ENCODE results near the gene FCN2.
A peak's percentile ranks its signal among the peaks of the same experiment; 100 is the strongest.
"Not testable (repeated sequence)": the region's sequence is repeated elsewhere in the genome, so short reads cannot be mapped to it uniquely, and the experiment has no call there.

FCN2 gene

DNA sequence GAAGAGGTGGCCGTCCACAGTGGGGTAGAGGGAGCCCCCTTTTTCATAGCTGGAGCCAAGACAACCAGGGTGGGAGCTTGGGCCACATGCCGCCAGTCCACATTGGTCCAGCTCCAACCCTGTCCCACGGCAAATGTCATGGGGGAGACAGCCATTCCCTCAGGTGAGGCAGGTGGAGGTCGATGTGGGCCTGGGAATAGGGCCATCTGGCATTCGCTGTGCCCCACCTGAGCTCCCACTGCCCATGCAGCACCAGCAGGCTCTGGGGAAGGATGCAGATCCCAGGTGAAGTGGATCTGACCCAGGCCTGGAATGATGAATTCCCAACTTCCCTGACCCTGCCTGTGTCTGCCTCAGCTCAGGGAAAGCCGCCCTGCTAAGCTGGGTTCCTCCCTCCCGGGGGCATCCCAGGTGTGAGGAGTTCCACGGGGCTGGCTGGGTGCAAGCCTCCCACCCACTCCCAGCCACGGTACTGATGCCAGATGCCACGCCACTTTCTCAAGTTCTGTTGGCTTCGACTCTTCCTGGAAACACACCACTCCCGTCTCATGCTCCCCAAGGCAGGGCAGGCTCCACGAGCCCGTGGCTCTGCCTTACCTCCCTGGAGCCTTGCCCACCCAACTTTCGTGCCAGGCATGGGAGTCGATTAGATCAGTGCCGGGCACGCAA, 25.2 kb upstream of the FCN2 start:
- DNase-seq (ENCODE audit: extremely low read depth, low read depth) = no peak
- TF ChIP-seq, protein P1, sequence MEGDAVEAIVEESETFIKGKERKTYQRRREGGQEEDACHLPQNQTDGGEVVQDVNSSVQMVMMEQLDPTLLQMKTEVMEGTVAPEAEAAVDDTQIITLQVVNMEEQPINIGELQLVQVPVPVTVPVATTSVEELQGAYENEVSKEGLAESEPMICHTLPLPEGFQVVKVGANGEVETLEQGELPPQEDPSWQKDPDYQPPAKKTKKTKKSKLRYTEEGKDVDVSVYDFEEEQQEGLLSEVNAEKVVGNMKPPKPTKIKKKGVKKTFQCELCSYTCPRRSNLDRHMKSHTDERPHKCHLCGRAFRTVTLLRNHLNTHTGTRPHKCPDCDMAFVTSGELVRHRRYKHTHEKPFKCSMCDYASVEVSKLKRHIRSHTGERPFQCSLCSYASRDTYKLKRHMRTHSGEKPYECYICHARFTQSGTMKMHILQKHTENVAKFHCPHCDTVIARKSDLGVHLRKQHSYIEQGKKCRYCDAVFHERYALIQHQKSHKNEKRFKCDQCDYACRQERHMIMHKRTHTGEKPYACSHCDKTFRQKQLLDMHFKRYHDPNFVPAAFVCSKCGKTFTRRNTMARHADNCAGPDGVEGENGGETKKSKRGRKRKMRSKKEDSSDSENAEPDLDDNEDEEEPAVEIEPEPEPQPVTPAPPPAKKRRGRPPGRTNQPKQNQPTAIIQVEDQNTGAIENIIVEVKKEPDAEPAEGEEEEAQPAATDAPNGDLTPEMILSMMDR (IDR thresholded peaks at IDR 0.05; ENCODE audit: low read depth, low read length) = no peak

DNA sequence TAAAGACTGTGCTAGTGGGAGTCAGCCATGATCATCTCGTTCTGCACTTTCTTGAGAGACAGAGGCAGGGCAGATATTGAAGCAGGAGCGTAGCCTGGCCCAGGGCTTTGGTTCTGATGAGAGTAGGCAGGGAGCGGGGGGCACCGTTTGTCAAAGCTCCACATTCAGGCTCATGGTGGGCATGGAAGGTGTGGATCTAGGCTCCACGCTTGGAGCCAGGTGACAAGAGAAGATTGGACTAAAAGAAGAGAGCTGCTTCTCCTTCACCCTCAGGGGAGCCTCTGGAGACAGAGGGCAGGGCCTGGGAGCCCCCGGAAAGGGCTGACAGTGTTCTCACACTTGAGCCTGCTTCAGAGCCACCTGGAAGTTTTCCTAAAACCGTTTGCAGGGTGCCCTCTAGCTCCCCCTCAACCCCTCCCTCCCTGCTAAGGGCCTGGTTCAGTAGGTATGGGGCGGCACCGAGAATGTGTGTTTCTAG, 24.7 kb upstream of the FCN2 start:
- DNase-seq (ENCODE audit: extremely low read depth, low read depth) = no peak
- TF ChIP-seq, protein P1 (IDR thresholded peaks at IDR 0.05; ENCODE audit: low read depth, low read length) = no peak

DNA sequence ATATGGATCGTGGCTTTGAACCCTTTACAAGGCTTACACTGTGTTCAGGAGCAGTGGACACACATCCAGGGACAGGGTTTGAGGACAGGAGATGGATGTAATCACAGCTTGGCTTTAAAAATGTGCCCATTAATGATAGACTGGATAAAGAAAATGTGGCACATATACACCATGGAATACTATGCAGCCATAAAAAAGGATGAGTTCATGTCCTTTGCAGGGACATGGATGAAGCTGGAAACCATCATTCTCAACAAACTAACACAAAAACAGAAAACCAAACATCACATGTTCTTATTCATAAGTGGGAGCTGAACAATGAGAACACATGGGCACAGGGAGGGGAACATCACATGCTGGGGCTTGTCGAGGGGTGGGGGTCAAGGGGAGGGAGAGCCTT, 23.2 kb upstream of the FCN2 start:
- not testable (repeated sequence) for DNase-seq (ENCODE audit: extremely low read depth, low read depth)

DNA sequence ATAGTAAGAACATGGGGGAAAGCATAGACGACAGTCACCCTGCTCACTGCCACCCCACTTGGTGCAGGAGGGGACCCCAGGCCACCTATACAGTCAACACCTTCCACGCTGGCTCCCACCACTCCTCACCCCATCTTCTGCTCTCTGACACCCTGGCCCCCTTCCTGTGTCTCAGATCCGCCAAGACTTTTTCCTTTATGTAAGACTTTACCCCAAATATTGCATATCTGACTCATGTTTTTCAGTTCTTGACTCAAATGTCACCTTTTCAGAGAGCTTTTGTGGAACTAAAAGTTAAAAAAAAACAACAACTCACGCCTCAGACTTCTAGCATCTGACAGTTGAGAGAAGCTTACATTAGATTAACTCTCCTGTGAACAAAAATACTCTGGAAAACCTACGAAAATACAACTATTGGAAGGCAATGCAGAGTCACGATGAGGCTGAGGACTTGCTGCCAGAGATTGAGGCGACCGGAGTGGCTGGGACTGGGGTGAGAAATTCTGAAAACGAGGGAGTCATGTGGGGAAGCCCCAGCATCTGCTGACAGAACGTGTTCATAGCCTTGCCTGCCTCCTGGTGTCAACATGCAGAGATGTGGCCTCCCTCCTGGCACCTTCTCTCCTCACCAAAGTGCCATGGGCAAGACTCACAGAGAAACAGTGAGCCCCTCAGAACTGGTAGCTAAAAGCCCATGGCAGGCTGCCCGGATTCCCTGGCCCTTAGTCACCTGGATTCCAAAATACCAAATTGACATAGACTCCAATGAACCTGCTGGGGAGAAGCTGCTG, 22.4 kb upstream of the FCN2 start:
- TF ChIP-seq, protein P1 (IDR thresholded peaks at IDR 0.05; ENCODE audit: low read depth, low read length) = peak; percentile 7
- no peak for DNase-seq (ENCODE audit: extremely low read depth, low read depth)

DNA sequence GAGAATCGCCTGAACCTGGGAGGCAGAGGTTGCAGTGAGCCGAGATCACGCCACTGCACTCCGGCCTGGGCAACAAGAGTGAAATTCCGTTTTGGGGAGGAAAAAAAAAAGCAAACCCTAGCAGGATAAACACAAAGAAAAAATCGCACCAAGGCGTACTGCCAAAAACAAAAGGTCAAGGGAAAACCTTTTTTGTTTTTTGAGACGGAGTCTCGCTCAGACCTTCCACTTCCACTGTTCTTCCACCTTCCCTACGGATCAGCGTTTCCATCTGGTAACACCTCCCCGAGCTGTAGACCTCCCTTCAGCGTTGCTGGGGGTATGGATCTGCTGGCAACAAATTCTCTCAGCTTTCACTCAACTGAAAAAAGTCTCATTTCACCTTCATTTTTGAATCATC, 20.1 kb upstream of the FCN2 start:
- TF ChIP-seq, protein P1 (IDR thresholded peaks at IDR 0.05; ENCODE audit: low read depth, low read length) = no peak

DNA sequence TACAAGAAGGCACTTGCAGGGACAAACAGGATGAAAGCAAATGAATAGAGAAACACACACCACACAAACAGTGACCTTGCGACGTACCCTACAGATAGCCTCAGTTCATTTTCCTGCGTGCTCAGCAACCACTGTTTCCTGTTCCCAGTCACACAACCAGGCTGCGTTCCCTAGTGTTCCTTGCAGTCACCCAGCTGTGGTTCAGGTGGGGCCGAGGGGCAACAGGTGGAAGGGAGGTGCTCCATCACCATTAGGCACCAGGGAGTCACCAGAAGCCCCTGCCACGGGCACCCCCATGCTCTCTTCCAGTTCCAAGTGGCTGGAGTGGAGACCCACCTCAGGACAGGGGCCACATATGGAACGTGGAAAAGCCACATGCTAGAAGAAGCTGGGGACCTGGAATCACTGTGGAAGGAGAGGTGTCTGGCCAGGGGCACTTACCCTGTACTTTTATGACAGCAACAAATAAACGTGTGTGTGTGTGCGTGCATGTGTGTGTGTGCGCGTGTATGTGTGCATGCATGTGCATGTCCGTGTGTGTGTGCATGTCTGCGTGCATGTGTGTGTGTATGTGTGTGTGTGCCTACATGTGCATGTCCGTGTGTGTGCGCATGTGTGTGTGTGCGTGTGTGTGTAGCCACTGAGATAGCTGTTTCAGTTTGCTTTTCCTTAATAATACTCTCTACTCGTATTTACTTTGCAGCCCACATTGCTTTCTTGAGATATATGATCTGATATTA, 18.8 kb upstream of the FCN2 start:
- DNase-seq (ENCODE audit: extremely low read depth, low read depth) = no peak
- TF ChIP-seq, protein P1 (IDR thresholded peaks at IDR 0.05; ENCODE audit: low read depth, low read length) = no peak

More for the DNA sequence above, 20.1 kb upstream of the FCN2 start:
- no peak for DNase-seq (ENCODE audit: extremely low read depth, low read depth)

DNA sequence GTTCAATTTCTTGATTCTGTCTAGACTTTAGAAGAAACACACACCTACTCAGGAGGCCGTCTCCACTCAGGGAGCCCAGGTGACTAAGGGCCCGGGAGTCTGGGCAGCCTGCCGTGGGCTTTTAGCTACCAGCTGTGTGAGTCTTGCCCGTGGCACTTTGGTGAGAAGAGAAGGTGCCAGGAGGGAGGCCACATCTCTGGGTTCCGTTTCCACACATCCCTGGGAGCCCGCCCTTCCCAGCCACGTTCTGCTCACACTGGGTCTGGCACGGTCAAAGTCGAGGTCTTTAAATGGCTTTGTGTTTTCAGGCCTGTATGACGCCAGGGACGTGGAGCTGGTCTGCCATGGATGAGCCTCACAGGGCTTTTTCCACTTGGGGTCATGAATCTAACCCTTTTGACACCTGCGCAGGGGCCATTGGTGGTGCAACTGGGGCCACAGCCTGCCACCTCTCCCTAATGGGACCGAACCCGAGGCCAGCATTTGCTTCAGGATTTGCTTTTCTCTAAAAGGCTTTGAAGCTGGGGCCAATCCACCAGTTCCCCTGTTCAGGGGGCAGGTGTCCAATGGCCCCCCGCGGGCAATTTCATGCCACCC, 17.2 kb upstream of the FCN2 start:
- TF ChIP-seq, protein P1 (IDR thresholded peaks at IDR 0.05; ENCODE audit: low read depth, low read length) = no peak
- no peak for DNase-seq (ENCODE audit: extremely low read depth, low read depth)
